CD4-positive, CD25-positive, alpha-beta regulatory T cell (primary cell): ENCODE results near the gene TIMM10. TPM values are rescaled to one million over a fixed set of nuclear protein-coding genes. Genes with fewer than 3 reads are reported as not detected.

Experiments used
- ATAC-seq, 2 donors: fragments of 150-1000 bp; cut with Tn5 transposase; one replicate each; pipeline ENCODE4 v1.10.0; 2021; ENCODE audit warnings: low read depth in 2 of 2, moderate number of reproducible peaks in 2 of 2, moderate library complexity in 1 of 2
- DNase-seq, 3 donors: peaks; one replicate each; pipeline versions ENCODE4 v3.0.0 to v3.0.0-alpha.2; 2012 to 2022; ENCODE audit warnings: mixed read lengths in 1 of 3
- H3K27ac ChIP-seq: one replicate; pipeline ENCODE4 v1.7.0; 2013; ENCODE audit warnings: mild to moderate bottlenecking, low read length; ENCODE audit not compliant: insufficient read depth, poor library complexity, severe bottlenecking
- H3K27me3 ChIP-seq: one replicate; pipeline ENCODE4 v1.7.0; 2013; ENCODE audit warnings: low read length; ENCODE audit not compliant: control insufficient read depth, insufficient read depth
- H3K36me3 ChIP-seq: one replicate; pipeline ENCODE4 v1.7.0; 2013; ENCODE audit warnings: mild to moderate bottlenecking, low read length, moderate library complexity; ENCODE audit not compliant: control insufficient read depth, insufficient read depth
- H3K4me1 ChIP-seq: 2 replicates; pipeline ENCODE4 v1.7.0; 2013; ENCODE audit warnings: mild to moderate bottlenecking, low read length; ENCODE audit not compliant: insufficient read depth, control insufficient read depth, poor library complexity, severe bottlenecking
- H3K4me3 ChIP-seq: one replicate; pipeline ENCODE4 v1.7.0; 2013; ENCODE audit warnings: low read depth, mild to moderate bottlenecking, low read length, moderate library complexity
- H3K9me3 ChIP-seq, 2 experiments: 1 replicate in 1 of 2; 2 replicates in 1 of 2; pipeline ENCODE4 v1.7.0; 2013; ENCODE audit warnings: low read length in 2 of 2, mild to moderate bottlenecking in 1 of 2, moderate library complexity in 1 of 2; ENCODE audit not compliant: control insufficient read depth in 2 of 2
- H3K27ac Mint-ChIP-seq, 3 donors: one replicate each; pipeline ENCODE4 v1.8.0; 2020 to 2022; ENCODE audit warnings: mild to moderate bottlenecking in 3 of 3, mixed read lengths in 3 of 3, moderate library complexity in 2 of 3
- H3K27me3 Mint-ChIP-seq: one replicate; pipeline ENCODE4 v1.8.0; 2022; ENCODE audit warnings: mild to moderate bottlenecking, mixed read lengths
- H3K36me3 Mint-ChIP-seq: one replicate; pipeline ENCODE4 v1.8.0; 2020; ENCODE audit warnings: mixed read lengths
- H3K4me1 Mint-ChIP-seq, 4 donors: one replicate each; pipeline ENCODE4 v1.8.0; 2020 to 2022; ENCODE audit warnings: mixed read lengths in 4 of 4, mild to moderate bottlenecking in 1 of 4
- H3K4me3 Mint-ChIP-seq, 4 donors: one replicate each; pipeline ENCODE4 v1.8.0; 2020 to 2022; ENCODE audit warnings: mild to moderate bottlenecking in 4 of 4, mixed read lengths in 4 of 4, moderate library complexity in 3 of 4
- H3K9me3 Mint-ChIP-seq, 7 donors: one replicate each; pipeline ENCODE4 v1.8.0; 2020 to 2022; ENCODE audit warnings: mixed read lengths in 7 of 7, mild to moderate bottlenecking in 3 of 7, moderate library complexity in 2 of 7
- polyA plus RNA-seq, 4 donors: library from polyadenylated mRNA; unstranded; fragments of 300-500 nt; fragmentation: Illumina TruSeq; gene quantifications; one replicate each; pipeline ENCODE4 v1.2.3, GENCODE V29; 2021
- total RNA-seq: library from RNA; stranded (reverse); gene quantifications from one replicate; pipeline ENCODE4 v1.2.3, GENCODE V29; 2022

Gene TIMM10
- total and polyA plus RNA-seq, 5 donors from 2014 or later = 21.2 to 84.7 (median 57.0) TPM

- peaks cover 17% of the 10 kb centered on the region for H3K36me3 Mint-ChIP-seq
These were observed 28.6 kb downstream of the TIMM10 start for GRCh38 chr11:57501953-57502352.

DNA sequence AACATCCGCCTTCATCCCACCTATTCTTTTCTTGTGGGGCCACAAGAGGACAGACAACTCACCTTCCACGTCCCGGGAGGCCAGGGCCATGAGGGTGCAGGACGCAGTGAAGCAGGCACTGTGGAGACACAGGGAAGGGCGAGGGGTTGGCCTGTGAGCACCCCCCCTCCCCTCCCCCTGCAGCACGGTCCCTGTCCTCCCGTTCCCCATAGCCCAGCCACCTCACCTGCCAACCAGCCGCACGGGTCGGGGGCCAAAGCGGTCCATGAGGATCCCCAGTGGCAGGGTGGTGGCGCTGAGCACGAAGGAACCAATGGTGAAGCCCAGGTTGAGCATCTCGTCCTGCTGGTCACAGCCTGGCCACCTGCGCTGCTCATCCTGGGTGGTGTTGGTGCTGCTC is 29.6 kb downstream of the TIMM10 start:
- peaks cover 21% of the 10 kb centered on the region for H3K36me3 Mint-ChIP-seq

More at GRCh38 chr11:57501953-57502352, 28.6 kb downstream of the TIMM10 start:
- Mint-ChIP-seq H3K27ac (peak overlapping the region in 1 of 3 donors; percentile 15), H3K9me3 (no peaks in the 10 kb centered on the region), H3K4me3 (no peak overlapping the region), H3K27me3 (no peaks in the 10 kb centered on the region), H3K4me1 (peaks cover 0 to 8% (median 1%) of the 10 kb centered on the region in 4 donors)
- no peak for DNase-seq
- no peak overlapping the region for H3K27ac ChIP-seq
- H3K36me3 ChIP-seq = peaks cover 33% of the 10 kb centered on the region
- no peaks in the 10 kb centered on the region for H3K27me3 ChIP-seq
- H3K4me3 ChIP-seq = no peak overlapping the region
- H3K9me3 ChIP-seq = no peaks in the 10 kb centered on the region
- no peaks in the 10 kb centered on the region for H3K4me1 ChIP-seq
- no peak for ATAC-seq

GRCh38 chr11:57500515-57500914 is 30.0 kb downstream of the TIMM10 start:
- Histone ChIP-seq H3K4me3 (no peak overlapping the region), H3K27me3 (no peaks in the 10 kb centered on the region), H3K9me3 (no peaks in the 10 kb centered on the region), H3K4me1 (no peaks in the 10 kb centered on the region), H3K27ac (no peak overlapping the region), H3K36me3 (peaks cover 33% of the 10 kb centered on the region)
- no peak for DNase-seq
- Mint-ChIP-seq H3K27me3 (no peaks in the 10 kb centered on the region), H3K27ac (no peak overlapping the region), H3K9me3 (no peaks in the 10 kb centered on the region), H3K4me1 (peaks cover 0 to 2% (median 1%) of the 10 kb centered on the region in 4 donors), H3K4me3 (no peak overlapping the region), H3K36me3 (peaks cover 22% of the 10 kb centered on the region)
- ATAC-seq = no peak

More for the DNA sequence above, 29.6 kb downstream of the TIMM10 start:
- H3K27me3 ChIP-seq = no peaks in the 10 kb centered on the region
- Mint-ChIP-seq H3K9me3 (no peaks in the 10 kb centered on the region), H3K27me3 (no peaks in the 10 kb centered on the region), H3K4me1 (peaks cover 0 to 2% (median 1%) of the 10 kb centered on the region in 4 donors), H3K4me3 (no peak overlapping the region), H3K27ac (no peak overlapping the region)
- no peak for ATAC-seq
- no peaks in the 10 kb centered on the region for H3K9me3 ChIP-seq
- no peak overlapping the region for H3K27ac ChIP-seq
- H3K36me3 ChIP-seq = peaks cover 33% of the 10 kb centered on the region
- no peaks in the 10 kb centered on the region for H3K4me1 ChIP-seq
- DNase-seq = no peak
- H3K4me3 ChIP-seq = no peak overlapping the region

DNA sequence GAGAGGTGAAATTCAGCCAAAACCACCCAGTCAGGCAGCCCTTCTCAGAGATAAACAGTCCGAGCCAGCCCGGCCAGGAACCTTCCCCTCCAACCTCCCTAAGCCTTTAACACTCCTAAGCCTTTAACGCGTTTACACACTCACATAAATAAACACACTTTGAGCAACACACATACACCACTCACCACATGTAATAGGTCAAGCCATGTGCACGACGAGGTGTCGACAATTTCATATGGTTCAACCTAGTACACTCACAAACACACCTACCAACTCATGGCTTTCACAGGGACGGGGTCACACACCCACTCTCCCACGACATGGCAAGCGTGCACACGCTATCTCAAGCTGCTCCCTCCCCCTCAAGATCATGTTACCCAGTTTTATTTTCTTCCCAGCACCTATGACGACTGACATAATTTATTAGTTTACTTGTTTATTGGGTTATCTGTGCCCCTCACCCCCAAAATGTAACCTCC is 30.5 kb downstream of the TIMM10 start:
- Histone ChIP-seq H3K36me3 (peaks cover 33% of the 10 kb centered on the region), H3K4me3 (no peak overlapping the region), H3K4me1 (no peaks in the 10 kb centered on the region), H3K9me3 (no peaks in the 10 kb centered on the region), H3K27me3 (no peaks in the 10 kb centered on the region), H3K27ac (no peak overlapping the region)
- Mint-ChIP-seq H3K36me3 (peaks cover 22% of the 10 kb centered on the region), H3K9me3 (no peaks in the 10 kb centered on the region), H3K4me1 (peaks cover 0 to 2% (median 1%) of the 10 kb centered on the region in 4 donors), H3K27ac (no peak overlapping the region), H3K4me3 (no peak overlapping the region), H3K27me3 (no peaks in the 10 kb centered on the region)
- no peak for ATAC-seq
- DNase-seq = no peak

DNA sequence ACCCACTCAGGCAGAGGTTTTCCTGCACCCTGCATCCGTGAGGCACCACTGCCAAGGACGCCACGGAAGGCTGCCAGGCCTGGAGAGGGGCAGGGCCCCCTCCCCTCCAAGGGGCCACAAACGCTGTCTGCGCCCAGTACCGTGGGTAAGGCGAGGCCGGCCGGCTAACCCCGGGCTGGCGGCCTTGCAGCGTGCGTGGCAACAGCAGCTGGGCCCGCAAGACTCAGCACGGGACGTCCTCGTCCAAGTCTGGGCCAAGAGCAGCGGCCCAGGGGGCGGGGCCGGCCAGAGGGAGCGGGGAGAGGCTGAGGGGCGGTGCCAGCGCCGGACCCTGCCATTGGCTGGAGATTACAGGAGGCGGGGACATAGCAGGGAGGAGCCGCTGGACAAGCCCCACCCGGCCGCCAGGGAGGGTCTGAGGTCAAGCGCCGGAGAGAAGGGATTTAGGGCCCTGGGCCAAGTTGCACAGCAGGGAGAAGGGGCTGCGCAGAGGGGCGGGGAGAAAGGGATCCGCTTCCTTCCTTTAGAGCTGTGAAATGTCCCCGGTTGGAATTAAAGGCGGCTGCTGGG is 31.1 kb downstream of the TIMM10 start:
- DNase-seq (no peak), ATAC-seq (peak in 1 of 2 donors; percentile 20)
- peaks cover 0 to 2% (median 1%) of the 10 kb centered on the region in 4 donors for H3K4me1 Mint-ChIP-seq
- no peaks in the 10 kb centered on the region for H3K4me1 ChIP-seq
- no peak overlapping the region for H3K27ac ChIP-seq
- peaks cover 22% of the 10 kb centered on the region for H3K36me3 Mint-ChIP-seq
- H3K27me3 Mint-ChIP-seq = no peaks in the 10 kb centered on the region
- H3K4me3 ChIP-seq = no peak overlapping the region
- H3K4me3 Mint-ChIP-seq = no peak overlapping the region
- no peaks in the 10 kb centered on the region for H3K9me3 ChIP-seq
- H3K27ac Mint-ChIP-seq = no peak overlapping the region
- peaks cover 33% of the 10 kb centered on the region for H3K36me3 ChIP-seq
- H3K27me3 ChIP-seq = no peaks in the 10 kb centered on the region
- H3K9me3 Mint-ChIP-seq = no peaks in the 10 kb centered on the region

DNA sequence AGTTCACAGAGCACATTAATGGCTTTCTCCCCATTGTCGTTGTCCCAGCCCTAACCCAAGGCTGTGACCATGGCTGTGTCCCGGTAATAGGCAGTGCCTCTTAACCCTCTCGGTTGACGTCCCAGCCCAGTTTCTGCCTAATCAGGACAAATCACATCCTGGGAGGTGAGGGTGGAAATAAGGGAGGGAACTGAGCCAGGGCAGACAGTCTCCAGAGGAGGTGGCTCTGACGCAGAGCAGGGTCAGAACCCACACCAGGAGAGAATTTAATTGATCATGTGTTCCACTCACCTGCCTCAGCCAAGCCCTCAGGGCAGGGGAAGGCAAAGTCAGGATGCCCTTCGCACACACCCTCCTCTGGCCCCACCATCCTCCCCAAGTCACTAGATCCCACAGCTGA is 32.0 kb downstream of the TIMM10 start:
- Histone ChIP-seq H3K27me3 (no peaks in the 10 kb centered on the region), H3K4me1 (no peaks in the 10 kb centered on the region), H3K36me3 (peaks cover 33% of the 10 kb centered on the region), H3K27ac (no peak overlapping the region), H3K4me3 (no peak overlapping the region), H3K9me3 (no peaks in the 10 kb centered on the region)
- Mint-ChIP-seq H3K4me1 (no peaks in the 10 kb centered on the region), H3K9me3 (no peaks in the 10 kb centered on the region), H3K27ac (peak overlapping the region in 1 of 3 donors; percentile 29), H3K27me3 (no peaks in the 10 kb centered on the region), H3K36me3 (peaks cover 19% of the 10 kb centered on the region), H3K4me3 (no peak overlapping the region)
- DNase-seq = no peak
- no peak for ATAC-seq

DNA sequence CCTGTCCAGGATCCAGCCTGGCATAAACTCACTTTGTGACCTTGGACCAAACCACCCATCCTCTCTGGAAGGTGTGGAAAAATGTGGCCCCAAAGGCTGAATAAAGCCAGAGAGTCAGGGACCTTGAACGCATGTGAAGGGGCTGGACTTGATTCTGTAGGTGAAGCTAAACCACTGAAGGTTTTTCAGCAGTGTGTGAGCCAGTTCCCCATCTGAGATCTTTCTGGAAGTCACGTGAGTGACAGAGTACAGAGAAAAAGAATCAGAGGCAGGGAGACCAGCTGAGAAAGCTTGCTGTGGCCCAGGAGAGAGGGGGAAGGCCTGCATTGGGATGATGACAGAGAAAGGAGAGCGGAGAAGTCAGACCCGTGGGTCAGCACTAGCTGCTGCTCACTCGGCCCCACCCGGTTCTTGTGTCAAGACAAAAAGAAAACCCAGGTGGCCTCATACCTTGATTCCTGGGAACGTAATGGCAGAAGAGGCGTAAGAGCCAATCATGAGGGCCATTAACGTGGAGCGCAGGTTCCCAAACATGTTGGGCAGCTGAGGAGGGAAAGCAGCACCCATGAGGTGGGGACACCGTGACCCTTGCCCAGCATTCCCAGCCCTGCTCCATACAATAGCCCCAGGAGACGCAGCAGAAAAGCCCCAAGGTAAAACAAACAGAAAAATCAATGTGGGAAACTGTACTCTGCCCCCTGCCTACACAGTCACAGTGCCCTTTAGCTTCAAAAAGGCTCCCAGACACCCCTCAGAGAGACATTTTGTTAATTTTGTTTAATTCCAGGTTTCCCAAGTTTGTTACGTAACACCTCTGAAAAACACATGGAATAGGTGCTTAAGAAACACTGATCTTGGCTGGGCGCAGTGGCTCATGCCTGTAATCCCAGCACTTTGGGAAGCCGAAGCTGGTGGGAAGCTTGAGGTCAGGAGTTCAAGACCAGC is 33.0 kb downstream of the TIMM10 start:
- H3K27ac Mint-ChIP-seq = peak overlapping the region in 1 of 3 donors; percentile 29
- no peak overlapping the region for H3K4me3 Mint-ChIP-seq

More for the DNA sequence above, 33.0 kb downstream of the TIMM10 start:
- no peaks in the 10 kb centered on the region for H3K27me3 ChIP-seq
- H3K4me1 ChIP-seq = no peaks in the 10 kb centered on the region
- no peaks in the 10 kb centered on the region for H3K4me1 Mint-ChIP-seq
- peaks cover 19% of the 10 kb centered on the region for H3K36me3 Mint-ChIP-seq
- DNase-seq (no peak), ATAC-seq (no peak)
- H3K27ac ChIP-seq = no peak overlapping the region
- H3K9me3 Mint-ChIP-seq = no peaks in the 10 kb centered on the region
- H3K9me3 ChIP-seq = no peaks in the 10 kb centered on the region
- no peak overlapping the region for H3K4me3 ChIP-seq
- H3K36me3 ChIP-seq = peaks cover 33% of the 10 kb centered on the region
- H3K27me3 Mint-ChIP-seq = no peaks in the 10 kb centered on the region
